Astrocyte of the spinal cord (primary cell): ENCODE results near the gene CIB2.

Experiments used
- DNase-seq: peaks from one replicate; pipeline ENCODE4 v3.0.0; 2011; ENCODE audit warnings: low read depth, low spot score
- H3K4me3 ChIP-seq: 2 replicates; pipeline ENCODE4 v1.5.1; 2011; ENCODE audit warnings: low read depth, mild to moderate bottlenecking, low read length, moderate library complexity
- CTCF ChIP-seq: IDR thresholded peaks from 2 replicates; pipeline ENCODE4 v1.5.1; 2012; ENCODE audit warnings: low read depth, mild to moderate bottlenecking, low read length, inconsistent platforms
- in situ Hi-C: cut with HindIII; loops from 2 replicates; pipeline ENCODE4 v1.10.0; 2017; ENCODE audit warnings: low sequenced_read_pairs

The CIB2 gene

DNA sequence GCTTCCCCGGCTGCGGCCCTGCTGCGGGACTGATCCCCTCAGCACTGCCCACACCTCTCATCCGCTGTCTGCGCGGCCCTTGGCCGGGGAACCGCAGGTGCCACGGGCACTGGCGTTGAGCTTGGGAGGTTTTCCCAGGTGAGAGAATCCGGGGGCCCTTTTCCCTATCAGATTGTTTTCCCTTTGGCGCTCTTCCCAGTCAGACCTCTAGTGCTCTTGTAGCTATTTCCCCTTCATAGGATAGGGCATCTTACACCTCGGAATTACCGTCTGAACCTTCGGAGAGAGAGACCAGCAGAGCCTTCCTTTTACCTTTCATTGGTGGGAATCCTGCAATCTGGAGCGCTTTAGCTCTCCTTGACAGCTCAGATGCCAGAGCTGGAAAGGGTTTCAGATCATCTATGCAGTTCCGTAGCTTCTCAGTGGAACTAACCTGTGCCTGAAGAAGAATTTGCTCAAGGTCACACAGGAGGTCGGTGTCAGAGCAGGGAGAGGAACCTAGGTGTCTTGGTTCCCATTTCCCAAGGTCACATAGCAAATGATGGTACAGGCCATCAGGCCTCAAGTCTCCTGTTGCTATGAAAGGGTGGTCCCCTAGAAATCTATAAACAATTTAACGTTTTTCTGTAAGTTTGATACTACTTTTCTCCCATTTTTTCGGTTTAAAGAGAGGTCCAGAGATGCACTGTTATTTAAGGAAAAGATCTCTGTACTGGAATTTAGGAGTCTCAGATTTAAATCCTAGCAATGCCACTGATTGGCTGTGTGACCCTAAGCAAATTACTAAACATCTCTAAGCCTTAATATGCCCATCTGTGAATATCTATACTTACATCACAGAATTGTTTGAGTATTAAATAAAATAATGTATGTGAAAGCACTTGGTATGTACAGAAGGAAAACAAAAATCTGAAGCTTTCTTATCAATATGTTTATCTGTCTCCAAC is 18.8 kb upstream of the CIB2 start:
- no peak for TF ChIP-seq CTCF
- DNase-seq: peak; percentile 21
- in situ Hi-C loops: no loop called here
- H3K4me3 ChIP-seq: peak overlapping the region; percentile 72

DNA sequence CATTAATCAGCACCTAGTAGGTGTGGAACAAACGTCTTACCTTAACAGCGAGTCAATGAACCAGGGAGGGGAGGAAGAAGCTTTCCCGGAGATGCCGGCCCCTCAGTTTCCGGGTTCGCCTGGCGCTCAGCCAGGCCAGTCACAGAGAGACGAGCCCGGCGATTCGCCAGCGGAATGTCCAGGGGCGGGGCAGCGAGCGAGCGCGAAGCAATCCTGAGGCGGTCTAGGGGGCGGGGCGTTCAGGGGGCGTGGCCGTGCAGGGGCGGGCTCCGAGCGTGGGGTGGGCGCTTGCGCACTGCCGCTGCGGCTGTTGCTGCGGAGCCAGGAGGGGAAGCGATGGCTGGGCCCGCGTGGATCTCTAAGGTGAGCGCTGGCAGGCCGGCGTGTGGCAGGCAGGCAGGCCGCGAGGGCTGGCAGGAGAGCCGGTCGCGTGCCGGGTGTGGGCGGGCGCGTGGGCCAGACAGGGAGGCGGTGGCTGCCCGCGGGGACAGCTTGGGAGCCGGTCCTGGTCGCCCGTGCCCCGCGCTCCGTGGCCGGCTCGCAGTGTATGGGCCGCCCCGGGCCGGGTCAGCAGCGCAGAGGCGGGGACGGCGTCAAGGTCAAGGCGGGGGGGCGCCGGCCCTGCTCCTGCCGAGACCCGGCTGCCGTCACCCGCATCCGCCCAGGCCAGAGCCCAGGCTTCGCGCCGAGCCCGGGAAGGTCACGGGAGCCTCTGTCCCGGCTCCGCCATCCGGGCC is 18.0 kb upstream of the CIB2 start, which contains the start of gene IDH3A:
Gene IDH3A (plus strand): TSS at position 295 of the 737 bp plus-strand sequence. CDS start 42 bp downstream, at position 337.
- TF ChIP-seq CTCF: no peak
- in situ Hi-C loops: no loop called here
- peak; percentile 96 for DNase-seq
- H3K4me3 ChIP-seq: peak within 1 kb of the TSS; percentile 72

GRCh38 chr15:78148392-78149067 is 17.3 kb upstream of the CIB2 start:
- DNase-seq: no peak
- in situ Hi-C loops: no loop called here
- peak overlapping the region; percentile 72 for H3K4me3 ChIP-seq
- no peak for TF ChIP-seq CTCF

- TF ChIP-seq CTCF: no peak
- in situ Hi-C loops: no loop called here
- no peak for DNase-seq
- H3K4me3 ChIP-seq: no peak overlapping the region
Measured at GRCh38 chr15:78147566-78147965, 16.3 kb upstream of the CIB2 start.

DNA sequence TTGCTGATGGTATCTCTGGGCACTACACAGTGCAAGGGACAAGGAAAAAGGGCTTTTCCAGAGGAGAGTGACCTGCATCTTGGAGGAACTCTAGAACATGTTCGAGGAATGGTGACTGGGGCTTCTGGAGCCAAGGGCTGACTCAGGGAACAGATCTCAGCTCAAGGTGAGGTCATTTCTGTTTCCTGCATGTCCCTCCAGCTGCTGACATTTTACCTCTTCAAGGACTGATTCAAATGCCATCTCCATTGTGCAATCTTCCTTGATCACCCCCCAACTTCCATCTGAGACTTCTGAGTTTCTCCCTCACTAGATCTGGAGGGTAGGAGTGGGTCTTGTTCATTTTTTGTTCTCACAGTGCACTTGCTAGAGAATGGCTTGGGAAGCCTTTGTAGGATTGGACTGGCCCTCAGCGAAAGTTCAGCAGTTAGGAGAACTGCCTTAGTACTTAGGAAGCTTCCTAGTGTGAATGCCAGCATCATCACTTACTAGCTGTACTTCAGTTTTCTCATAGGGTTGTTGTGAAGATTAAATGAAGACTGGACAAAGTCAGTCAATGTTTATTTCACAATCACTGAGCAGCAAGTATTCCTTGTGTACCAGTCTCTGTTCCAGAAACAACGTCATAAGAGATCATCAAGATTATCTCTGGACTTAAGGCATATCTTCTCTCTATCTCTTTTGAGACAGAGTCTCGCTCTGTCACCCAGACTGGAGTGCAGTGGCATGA is 15.3 kb upstream of the CIB2 start:
- in situ Hi-C loops: no loop called here
- DNase-seq: no peak
- TF ChIP-seq CTCF: no peak
- no peak overlapping the region for H3K4me3 ChIP-seq

DNA sequence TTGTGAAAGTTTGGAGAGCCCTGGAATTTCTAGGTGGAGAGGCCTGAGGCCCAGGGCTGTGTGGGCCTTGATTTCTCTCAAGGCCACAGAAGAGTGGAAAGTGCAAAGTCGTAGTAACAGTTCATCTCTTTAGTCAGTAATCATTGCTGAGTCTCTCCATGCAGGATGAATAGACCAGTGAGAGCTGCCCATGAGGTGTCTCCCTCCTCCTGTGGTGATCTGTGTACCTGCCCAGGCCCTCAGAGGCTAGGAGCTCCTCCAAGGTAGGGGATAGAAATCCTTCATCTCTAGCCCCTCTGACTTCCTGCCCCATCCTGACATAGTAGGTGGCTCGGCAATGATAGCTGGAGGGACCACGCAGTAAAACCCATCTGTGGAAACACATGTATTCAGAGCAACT is 11.1 kb upstream of the CIB2 start:
- DNase-seq: no peak
- in situ Hi-C loops: no loop called here
- no peak overlapping the region for H3K4me3 ChIP-seq
- TF ChIP-seq CTCF: no peak
